GM13977 (cell line): ENCODE measurements around the gene CCDC78.
A peak's percentile ranks its signal among the peaks of the same experiment; 100 is the strongest.

ENCODE experiments used
- DNase-seq: peaks from one replicate; pipeline ENCODE4 v3.0.0; 2012; ENCODE audit warnings: low spot score
- CTCF ChIP-seq: IDR thresholded peaks from 2 replicates; pipeline ENCODE4 v1.5.1; 2012; ENCODE audit warnings: mild to moderate bottlenecking, control low read depth; ENCODE audit not compliant: insufficient read depth; ENCODE audit errors: extremely low read depth, missing control alignments
- in situ Hi-C: fragments of 300-500 bp; cut with MboI; formaldehyde crosslinking; loops from one replicate; pipeline ENCODE4 v1.12.0; 2022; ENCODE audit warnings: low sequenced_read_pairs, low pct_unique_long_range_greater_than_20kb, mixed read lengths, inconsistent platforms; ENCODE audit not compliant: unreplicated experiment

The CCDC78 gene

GRCh38 chr16:705431-706188 lies 20.6 kb downstream of the CCDC78 start, which contains the start of gene FBXL16:
FBXL16 (minus strand) TSS chr16:705801; CDS start chr16:697405, 8,396 bp downstream.
- no peak for DNase-seq
- in situ Hi-C loops, result no loop called here
- no peak for TF ChIP-seq CTCF

GRCh38 chr16:704552-705380 lies 21.5 kb downstream of the CCDC78 start:
- no peak for DNase-seq
- TF ChIP-seq CTCF, result no peak
- in situ Hi-C loops, result no loop called here

GRCh38 chr16:704047-704446 lies 22.2 kb downstream of the CCDC78 start:
- in situ Hi-C loops, result no loop called here
- DNase-seq, result no peak
- TF ChIP-seq CTCF, result no peak

GRCh38 chr16:703406-703805 lies 22.8 kb downstream of the CCDC78 start:
- TF ChIP-seq CTCF, result no peak
- DNase-seq, result no peak
- in situ Hi-C loops, result no loop called here

- no peak for TF ChIP-seq CTCF
- in situ Hi-C loops, result no loop called here
- no peak for DNase-seq
These were observed 23.9 kb downstream of the CCDC78 start for GRCh38 chr16:702341-702740.

- DNase-seq, result peak; percentile 67
- no peak for TF ChIP-seq CTCF
These were observed 25.3 kb downstream of the CCDC78 start for GRCh38 chr16:700684-701584.

More at GRCh38 chr16:700684-701584, 25.3 kb downstream of the CCDC78 start:
- in situ Hi-C loops, result no loop called here
